ENCODE measurements around the gene DCDC2.
"Not testable (repeated sequence)": the region's sequence is repeated elsewhere in the genome, so short reads cannot be mapped to it uniquely, and the experiment has no call there.

Gene DCDC2

GRCh38 chr6:24255676-24256075 lies 102.2 kb downstream of the DCDC2 start:
- ATAC-seq: peak in 1 of 2 donors; percentile 68

GRCh38 chr6:24253360-24253759 lies 104.5 kb downstream of the DCDC2 start:
- no peak for ATAC-seq

GRCh38 chr6:24252280-24252679 lies 105.6 kb downstream of the DCDC2 start:
- ATAC-seq: no peak

GRCh38 chr6:24251339-24251738 lies 106.5 kb downstream of the DCDC2 start:
- no peak for ATAC-seq

- ATAC-seq: no peak
These were observed 107.9 kb downstream of the DCDC2 start for GRCh38 chr6:24249926-24250325.

GRCh38 chr6:24245275-24245674 lies 112.6 kb downstream of the DCDC2 start:
- ATAC-seq: no peak

GRCh38 chr6:24242924-24243323 lies 114.9 kb downstream of the DCDC2 start:
- ATAC-seq: no peak

- ATAC-seq: not testable (repeated sequence)
These were observed 116.1 kb downstream of the DCDC2 start for GRCh38 chr6:24241779-24242178.

GRCh38 chr6:24240943-24241342 lies 116.9 kb downstream of the DCDC2 start:
- ATAC-seq: no peak

GRCh38 chr6:24240380-24240928 lies 117.4 kb downstream of the DCDC2 start:
- ATAC-seq: no peak

GRCh38 chr6:24238700-24239099 lies 119.2 kb downstream of the DCDC2 start:
- ATAC-seq: no peak

GRCh38 chr6:24236779-24237178 lies 121.1 kb downstream of the DCDC2 start:
- not testable (repeated sequence) for ATAC-seq

- ATAC-seq: no peak
These were observed 123.9 kb downstream of the DCDC2 start for GRCh38 chr6:24233813-24234442.

GRCh38 chr6:24231438-24231977 lies 126.4 kb downstream of the DCDC2 start:
- ATAC-seq: no peak

- ATAC-seq: no peak
These were observed 128.0 kb downstream of the DCDC2 start for GRCh38 chr6:24229696-24230405.

GRCh38 chr6:24228681-24229255 lies 129.1 kb downstream of the DCDC2 start:
- no peak for ATAC-seq

- ATAC-seq: no peak
These were observed 129.7 kb downstream of the DCDC2 start for GRCh38 chr6:24228123-24228522.

GRCh38 chr6:24227556-24227955 lies 130.3 kb downstream of the DCDC2 start:
- no peak for ATAC-seq

- ATAC-seq: no peak
These were observed 131.3 kb downstream of the DCDC2 start for GRCh38 chr6:24226541-24226940.

- no peak for ATAC-seq
These were observed 132.0 kb downstream of the DCDC2 start for GRCh38 chr6:24225838-24226237.

GRCh38 chr6:24223115-24223919 lies 134.5 kb downstream of the DCDC2 start:
- no peak for ATAC-seq

GRCh38 chr6:24219670-24220069 lies 138.2 kb downstream of the DCDC2 start:
- ATAC-seq: no peak

- ATAC-seq: no peak
These were observed 142.9 kb downstream of the DCDC2 start for GRCh38 chr6:24214984-24215383.
